ENCODE data around the gene ST14.

The ST14 gene

DNA sequence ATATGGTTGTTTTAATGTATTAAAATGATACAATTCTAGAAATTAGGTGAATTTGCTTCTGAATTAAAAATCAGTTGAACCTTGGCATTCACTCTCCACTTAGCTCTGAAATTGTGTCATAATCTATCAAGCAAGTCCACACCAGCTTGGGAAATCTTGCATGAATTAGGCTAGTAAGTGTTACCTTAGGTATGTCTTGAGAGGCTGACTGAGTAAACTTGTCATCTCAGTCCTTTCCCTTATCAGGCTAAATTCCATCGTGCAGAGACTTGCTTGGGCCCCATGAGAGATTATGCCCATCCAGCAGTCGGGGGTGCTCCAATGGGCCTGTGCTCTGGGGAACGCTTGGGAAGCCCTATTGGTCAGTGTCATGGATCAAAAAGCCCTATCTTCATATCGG, 33.9 kb upstream of the ST14 start:
- TF ChIP-seq, protein P1, sequence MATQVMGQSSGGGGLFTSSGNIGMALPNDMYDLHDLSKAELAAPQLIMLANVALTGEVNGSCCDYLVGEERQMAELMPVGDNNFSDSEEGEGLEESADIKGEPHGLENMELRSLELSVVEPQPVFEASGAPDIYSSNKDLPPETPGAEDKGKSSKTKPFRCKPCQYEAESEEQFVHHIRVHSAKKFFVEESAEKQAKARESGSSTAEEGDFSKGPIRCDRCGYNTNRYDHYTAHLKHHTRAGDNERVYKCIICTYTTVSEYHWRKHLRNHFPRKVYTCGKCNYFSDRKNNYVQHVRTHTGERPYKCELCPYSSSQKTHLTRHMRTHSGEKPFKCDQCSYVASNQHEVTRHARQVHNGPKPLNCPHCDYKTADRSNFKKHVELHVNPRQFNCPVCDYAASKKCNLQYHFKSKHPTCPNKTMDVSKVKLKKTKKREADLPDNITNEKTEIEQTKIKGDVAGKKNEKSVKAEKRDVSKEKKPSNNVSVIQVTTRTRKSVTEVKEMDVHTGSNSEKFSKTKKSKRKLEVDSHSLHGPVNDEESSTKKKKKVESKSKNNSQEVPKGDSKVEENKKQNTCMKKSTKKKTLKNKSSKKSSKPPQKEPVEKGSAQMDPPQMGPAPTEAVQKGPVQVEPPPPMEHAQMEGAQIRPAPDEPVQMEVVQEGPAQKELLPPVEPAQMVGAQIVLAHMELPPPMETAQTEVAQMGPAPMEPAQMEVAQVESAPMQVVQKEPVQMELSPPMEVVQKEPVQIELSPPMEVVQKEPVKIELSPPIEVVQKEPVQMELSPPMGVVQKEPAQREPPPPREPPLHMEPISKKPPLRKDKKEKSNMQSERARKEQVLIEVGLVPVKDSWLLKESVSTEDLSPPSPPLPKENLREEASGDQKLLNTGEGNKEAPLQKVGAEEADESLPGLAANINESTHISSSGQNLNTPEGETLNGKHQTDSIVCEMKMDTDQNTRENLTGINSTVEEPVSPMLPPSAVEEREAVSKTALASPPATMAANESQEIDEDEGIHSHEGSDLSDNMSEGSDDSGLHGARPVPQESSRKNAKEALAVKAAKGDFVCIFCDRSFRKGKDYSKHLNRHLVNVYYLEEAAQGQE (IDR thresholded peaks at IDR 0.05; ENCODE audit: insufficient read depth in 1 of 2, low read depth in 2 of 2, low read length in 2 of 2) = no peak
- TF ChIP-seq POLR2AphosphoS5 (IDR thresholded peaks at IDR 0.05; ENCODE audit: low read depth, low read length) = no peak

DNA sequence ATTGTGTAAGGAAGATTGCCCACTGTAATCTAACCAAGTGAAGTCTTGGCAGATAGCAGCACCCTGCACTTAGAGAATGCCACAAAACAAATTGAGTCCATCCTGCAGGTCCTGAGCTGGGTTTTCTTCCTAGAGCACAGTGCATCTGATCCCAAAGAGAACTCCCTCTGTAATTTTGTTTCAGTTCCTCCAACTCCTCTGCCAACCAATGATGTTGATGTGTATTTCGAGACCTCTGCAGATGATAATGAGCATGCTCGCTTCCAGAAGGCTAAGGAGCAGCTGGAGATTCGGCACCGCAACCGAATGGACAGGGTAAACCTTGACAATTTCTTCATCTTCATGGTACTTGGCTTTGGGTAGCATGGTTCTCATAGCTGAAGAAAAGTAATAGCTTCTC, 33.1 kb upstream of the ST14 start:
- TF ChIP-seq TAF1 (IDR thresholded peaks at IDR 0.05; ENCODE audit: borderline replicate concordance, insufficient read depth, low read length) (no peak), POLR2AphosphoS5 (IDR thresholded peaks at IDR 0.05; ENCODE audit: low read depth, low read length) (no peak), SIN3A (IDR thresholded peaks at IDR 0.05; ENCODE audit: borderline replicate concordance, insufficient read depth, low read length) (no peak), FOXP2 (optimal IDR thresholded peaks at IDR 0.05; ENCODE audit: borderline replicate concordance, extremely low read depth, extremely low read length, insufficient read depth) (no peak)
- TF ChIP-seq, protein P1 (IDR thresholded peaks at IDR 0.05; ENCODE audit: insufficient read depth in 1 of 2, low read depth in 2 of 2, low read length in 2 of 2) = no peak

DNA sequence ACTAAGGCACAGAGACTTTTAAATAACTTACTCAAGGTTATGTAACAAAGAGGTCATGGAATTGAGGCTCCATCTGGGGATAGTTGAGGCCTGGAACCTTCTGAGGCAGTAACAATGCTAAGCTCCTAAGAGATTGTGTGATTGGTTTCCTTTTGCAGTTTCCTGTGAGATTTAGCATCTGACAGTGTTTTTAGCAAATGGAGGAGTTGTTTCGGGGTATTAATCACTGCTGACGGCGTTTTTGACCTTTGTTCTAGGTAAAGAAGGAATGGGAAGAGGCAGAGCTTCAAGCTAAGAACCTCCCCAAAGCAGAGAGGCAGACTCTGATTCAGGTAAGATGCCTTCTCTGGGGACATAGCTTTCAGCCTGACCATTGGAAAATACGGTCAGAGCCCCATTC, 32.1 kb upstream of the ST14 start:
- TF ChIP-seq FOXP2 (optimal IDR thresholded peaks at IDR 0.05; ENCODE audit: borderline replicate concordance, extremely low read depth, extremely low read length, insufficient read depth) (no peak), SIN3A (IDR thresholded peaks at IDR 0.05; ENCODE audit: borderline replicate concordance, insufficient read depth, low read length) (no peak), TAF1 (IDR thresholded peaks at IDR 0.05; ENCODE audit: borderline replicate concordance, insufficient read depth, low read length) (no peak), POLR2AphosphoS5 (IDR thresholded peaks at IDR 0.05; ENCODE audit: low read depth, low read length) (no peak)
- TF ChIP-seq, protein P1 (IDR thresholded peaks at IDR 0.05; ENCODE audit: insufficient read depth in 1 of 2, low read depth in 2 of 2, low read length in 2 of 2) = no peak

DNA sequence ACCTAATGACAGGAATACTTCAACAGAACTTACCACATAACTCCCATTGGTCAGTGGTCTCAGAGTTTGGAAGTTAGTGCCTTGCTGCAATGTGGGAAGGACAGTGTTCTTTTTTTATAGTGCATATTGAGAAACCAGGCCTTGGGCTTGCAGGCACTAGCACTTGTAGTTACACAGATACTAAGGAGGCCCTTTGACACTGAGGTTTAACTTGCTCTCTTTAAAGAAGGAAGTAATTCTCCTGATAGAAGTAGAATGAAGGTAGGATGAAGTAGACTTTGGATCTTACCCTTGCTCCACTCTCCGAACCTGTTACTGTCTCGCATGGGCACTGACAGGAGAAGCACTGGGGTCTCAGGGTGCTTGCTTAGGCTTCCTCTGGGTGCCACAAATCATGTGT, 31.0 kb upstream of the ST14 start:
- no peak for TF ChIP-seq TAF1 (IDR thresholded peaks at IDR 0.05; ENCODE audit: borderline replicate concordance, insufficient read depth, low read length)
- no peak for TF ChIP-seq POLR2AphosphoS5 (IDR thresholded peaks at IDR 0.05; ENCODE audit: low read depth, low read length)
- TF ChIP-seq, protein P1 (IDR thresholded peaks at IDR 0.05; ENCODE audit: insufficient read depth in 1 of 2, low read depth in 2 of 2, low read length in 2 of 2) = no peak
- no peak for TF ChIP-seq FOXP2 (optimal IDR thresholded peaks at IDR 0.05; ENCODE audit: borderline replicate concordance, extremely low read depth, extremely low read length, insufficient read depth)
- no peak for TF ChIP-seq SIN3A (IDR thresholded peaks at IDR 0.05; ENCODE audit: borderline replicate concordance, insufficient read depth, low read length)

DNA sequence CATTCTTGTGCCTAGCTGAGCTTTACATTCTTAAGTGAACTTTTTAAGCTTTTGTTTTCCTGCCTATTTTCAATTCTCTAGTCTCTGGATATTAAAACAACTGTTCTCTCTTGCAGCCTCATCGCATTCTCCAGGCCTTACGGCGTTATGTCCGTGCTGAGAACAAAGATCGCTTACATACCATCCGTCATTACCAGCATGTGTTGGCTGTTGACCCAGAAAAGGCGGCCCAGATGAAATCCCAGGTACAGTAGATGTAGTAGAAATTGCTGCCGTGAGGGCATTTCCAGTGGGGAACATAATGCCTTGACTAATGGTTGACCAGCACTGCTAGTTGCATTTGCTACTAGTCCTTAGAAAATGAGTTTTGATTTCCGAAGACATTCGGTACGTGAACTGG, 29.7 kb upstream of the ST14 start:
- TF ChIP-seq POLR2AphosphoS5 (IDR thresholded peaks at IDR 0.05; ENCODE audit: low read depth, low read length) (no peak), TAF1 (IDR thresholded peaks at IDR 0.05; ENCODE audit: borderline replicate concordance, insufficient read depth, low read length) (no peak), FOXP2 (optimal IDR thresholded peaks at IDR 0.05; ENCODE audit: borderline replicate concordance, extremely low read depth, extremely low read length, insufficient read depth) (no peak), SIN3A (IDR thresholded peaks at IDR 0.05; ENCODE audit: borderline replicate concordance, insufficient read depth, low read length) (no peak)
- TF ChIP-seq, protein P1 (IDR thresholded peaks at IDR 0.05; ENCODE audit: insufficient read depth in 1 of 2, low read depth in 2 of 2, low read length in 2 of 2) = no peak
